Esophagus muscularis mucosa (tissue), 4 donors: ENCODE data around the gene GALNT15. TPM values are rescaled to one million over a fixed set of nuclear protein-coding genes. Genes with fewer than 3 reads are reported as not detected.

Experiments
- DNase-seq: peaks from one replicate; pipeline ENCODE4 v3.0.0-alpha.2; 2017; ENCODE audit errors: extremely low spot score
- H3K27ac ChIP-seq, 4 donors: fragments of 200-600 bp; sonication (generic); replicated peaks in 1 of 4; 1 replicate in 3 of 4; 2 replicates in 1 of 4; pipeline ENCODE4 v1.5.1; 2016 to 2019; ENCODE audit warnings: mild to moderate bottlenecking in 1 of 4
- H3K27me3 ChIP-seq, 4 donors: fragments of 200-600 bp; sonication (generic); one replicate each; pipeline versions ENCODE4 v1.5.1 to v1.6.0; 2016 to 2019
- H3K36me3 ChIP-seq, 4 donors: fragments of 200-600 bp; sonication (generic); one replicate each; pipeline ENCODE4 v1.5.1; 2016 to 2019
- H3K4me1 ChIP-seq, 4 donors: fragments of 200-600 bp; sonication (generic); one replicate each; pipeline ENCODE4 v1.5.1; 2016 to 2019
- H3K4me3 ChIP-seq, 4 donors: fragments of 200-600 bp; sonication (generic); 1 replicate in 2 of 4; 2 replicates in 2 of 4; pipeline ENCODE4 v1.5.1; 2016 to 2019; ENCODE audit warnings: mild to moderate bottlenecking in 4 of 4, moderate library complexity in 1 of 4
- H3K9me3 ChIP-seq, 4 donors: fragments of 200-600 bp; sonication (generic); 1 replicate in 3 of 4; 2 replicates in 1 of 4; pipeline ENCODE4 v1.5.1; 2016 to 2019
- CTCF ChIP-seq, 3 experiments: fragments of 200-600 bp in 2 of 3; fragments of 450-650 bp in 1 of 3; sonication (generic) in 2 of 3; IDR thresholded peaks; one replicate each; pipeline ENCODE4 v1.5.1; 2017 to 2019; ENCODE audit warnings: antibody characterized with exemption in 3 of 3, mild to moderate bottlenecking in 2 of 3, moderate library complexity in 1 of 3
- EP300 ChIP-seq: sonication (generic); formaldehyde crosslinking; IDR thresholded peaks from one replicate; pipeline ENCODE4 v1.6.1; 2017; ENCODE audit warnings: antibody characterized with exemption
- POLR2A ChIP-seq: fragments of 450-650 bp; IDR thresholded peaks from one replicate; pipeline ENCODE4 v1.6.1; 2017; ENCODE audit warnings: antibody characterized with exemption, moderate library complexity, mild to moderate bottlenecking, low read depth
- POLR2AphosphoS5 ChIP-seq, 2 donors: sonication (generic); formaldehyde crosslinking; IDR thresholded peaks; one replicate each; pipeline ENCODE4 v1.6.1; 2017; ENCODE audit warnings: antibody characterized with exemption in 2 of 2
- WGBS: methylation state at CpG from one replicate; pipeline ENCODE4 v1.1.5; 2018; 5-methylcytosine and 5-hydroxymethylcytosine counted together
- intact Hi-C: fragments of 100-400 bp; cut with DNase I; formaldehyde crosslinking; loops from one replicate; pipeline ENCODE4 v1.15.1; 2023
- total RNA-seq, 4 donors: library from RNA; depleted of rRNA; stranded (reverse); fragments of >200 nt; gene quantifications; one replicate each; pipeline versions ENCODE4 v1.1.0 to v1.2.1, GENCODE V29; 2016

GALNT15 gene
- total RNA-seq, 4 donors from 2014 or later = 76.0 to 320 (median 135) TPM

- peak overlapping the region; percentile 28 to 39 (median 37) for H3K27ac ChIP-seq
- WGBS = 57% methylated on average over 4 of the region's 4 CpGs
- TF ChIP-seq CTCF (IDR thresholded peaks at IDR 0.05) (no peak), POLR2AphosphoS5 (IDR thresholded peaks at IDR 0.05) (peak; percentile 23 to 49)
Observed at GRCh38 chr3:16151109-16151508, 23.4 kb upstream of the GALNT15 start.

GRCh38 chr3:16168211-16168610 is 6.3 kb upstream of the GALNT15 start:
- H3K4me3 ChIP-seq = no peak overlapping the region
- DNase-seq = peak; percentile 57
- no peak overlapping the region for H3K27ac ChIP-seq
- H3K4me1 ChIP-seq = peaks cover 0 to 3% (median 3%) of the 10 kb centered on the region in 4 donors
- H3K36me3 ChIP-seq = no peaks in the 10 kb centered on the region
- 94% methylated on average over 6 of the region's 6 CpGs for WGBS
- no peak for TF ChIP-seq POLR2A
- no peak for TF ChIP-seq EP300
- intact Hi-C loops = no loop called here
- H3K9me3 ChIP-seq = peaks cover 0 to 5% (median 0%) of the 10 kb centered on the region in 4 donors
- no peaks in the 10 kb centered on the region for H3K27me3 ChIP-seq

More at GRCh38 chr3:16151109-16151508, 23.4 kb upstream of the GALNT15 start:
- Histone ChIP-seq H3K36me3 (no peaks in the 10 kb centered on the region), H3K4me3 (no peak overlapping the region), H3K27me3 (no peaks in the 10 kb centered on the region), H3K4me1 (peaks cover 25 to 36% (median 28%) of the 10 kb centered on the region in 4 donors), H3K9me3 (no peaks in the 10 kb centered on the region)
- peak; percentile 93 for DNase-seq
- intact Hi-C loops = no loop called here

GRCh38 chr3:16171009-16171408 is 3.5 kb upstream of the GALNT15 start:
- TF ChIP-seq EP300 = no peak
- no peak for TF ChIP-seq POLR2A
- TF ChIP-seq CTCF (IDR thresholded peaks at IDR 0.05) = no peak
- TF ChIP-seq POLR2AphosphoS5 (IDR thresholded peaks at IDR 0.05) = no peak
- Histone ChIP-seq H3K27ac (no peak overlapping the region), H3K4me3 (no peak overlapping the region), H3K9me3 (no peaks in the 10 kb centered on the region), H3K27me3 (no peaks in the 10 kb centered on the region), H3K36me3 (no peaks in the 10 kb centered on the region), H3K4me1 (peaks cover 4 to 28% (median 22%) of the 10 kb centered on the region in 4 donors)
- peak; percentile 84 for DNase-seq
- intact Hi-C loops = no loop called here
- 81% methylated on average over 2 of the region's 2 CpGs for WGBS

GRCh38 chr3:16171825-16172224 is 2.7 kb upstream of the GALNT15 start:
- Histone ChIP-seq H3K27me3 (no peaks in the 10 kb centered on the region), H3K27ac (peak overlapping the region in 1 of 4 donors; percentile 7), H3K4me3 (no peak overlapping the region), H3K9me3 (no peaks in the 10 kb centered on the region), H3K36me3 (no peaks in the 10 kb centered on the region), H3K4me1 (peaks cover 4 to 28% (median 22%) of the 10 kb centered on the region in 4 donors)
- peak; percentile 31 for DNase-seq
- intact Hi-C loops = no loop called here
- TF ChIP-seq CTCF (IDR thresholded peaks at IDR 0.05) (no peak), EP300 (no peak), POLR2AphosphoS5 (IDR thresholded peaks at IDR 0.05) (no peak), POLR2A (no peak)
- 92% methylated on average over 1 of the region's 1 CpG for WGBS

GRCh38 chr3:16173283-16174025 is 1.0 kb upstream of the GALNT15 start:
- no peaks in the 10 kb centered on the region for H3K27me3 ChIP-seq
- no peaks in the 10 kb centered on the region for H3K36me3 ChIP-seq
- no peaks in the 10 kb centered on the region for H3K9me3 ChIP-seq
- peaks cover 4 to 33% (median 28%) of the 10 kb centered on the region in 4 donors for H3K4me1 ChIP-seq
- intact Hi-C loops = no loop called here
- TF ChIP-seq EP300 (no peak), POLR2AphosphoS5 (IDR thresholded peaks at IDR 0.05) (no peak), POLR2A (no peak), CTCF (IDR thresholded peaks at IDR 0.05) (no peak)
- peak overlapping the region in 2 of 4 donors; percentile 51 to 68 for H3K4me3 ChIP-seq
- 69% methylated on average over 5 of the region's 5 CpGs for WGBS
- peak overlapping the region; percentile 65 to 72 (median 68) for H3K27ac ChIP-seq
- peak; percentile 90 for DNase-seq
